ENCODE data around the gene ZDHHC22.

DNA sequence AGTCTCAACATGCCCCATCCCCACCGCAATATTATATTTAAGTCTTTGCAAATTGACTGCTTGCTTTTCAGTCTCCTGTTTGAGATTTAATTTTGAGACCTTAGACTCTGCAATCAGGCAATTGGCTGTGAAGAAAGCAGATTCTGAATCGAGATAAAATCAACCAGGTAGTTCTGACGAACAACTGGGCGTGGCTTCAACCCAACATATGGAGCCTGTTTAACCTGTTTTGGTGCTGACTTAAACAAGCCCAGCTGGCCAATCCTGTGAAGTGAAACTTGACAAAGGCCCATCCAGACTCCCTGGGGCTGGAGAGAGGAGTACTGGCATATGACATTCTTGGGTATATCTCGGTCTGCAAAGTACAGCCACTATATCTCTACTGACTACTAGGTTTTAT is 53.4 kb downstream of the ZDHHC22 start:
- no peak for TF ChIP-seq POLR2AphosphoS5 (IDR thresholded peaks at IDR 0.05; ENCODE audit: low read depth, low read length)
- TF ChIP-seq, protein P1, sequence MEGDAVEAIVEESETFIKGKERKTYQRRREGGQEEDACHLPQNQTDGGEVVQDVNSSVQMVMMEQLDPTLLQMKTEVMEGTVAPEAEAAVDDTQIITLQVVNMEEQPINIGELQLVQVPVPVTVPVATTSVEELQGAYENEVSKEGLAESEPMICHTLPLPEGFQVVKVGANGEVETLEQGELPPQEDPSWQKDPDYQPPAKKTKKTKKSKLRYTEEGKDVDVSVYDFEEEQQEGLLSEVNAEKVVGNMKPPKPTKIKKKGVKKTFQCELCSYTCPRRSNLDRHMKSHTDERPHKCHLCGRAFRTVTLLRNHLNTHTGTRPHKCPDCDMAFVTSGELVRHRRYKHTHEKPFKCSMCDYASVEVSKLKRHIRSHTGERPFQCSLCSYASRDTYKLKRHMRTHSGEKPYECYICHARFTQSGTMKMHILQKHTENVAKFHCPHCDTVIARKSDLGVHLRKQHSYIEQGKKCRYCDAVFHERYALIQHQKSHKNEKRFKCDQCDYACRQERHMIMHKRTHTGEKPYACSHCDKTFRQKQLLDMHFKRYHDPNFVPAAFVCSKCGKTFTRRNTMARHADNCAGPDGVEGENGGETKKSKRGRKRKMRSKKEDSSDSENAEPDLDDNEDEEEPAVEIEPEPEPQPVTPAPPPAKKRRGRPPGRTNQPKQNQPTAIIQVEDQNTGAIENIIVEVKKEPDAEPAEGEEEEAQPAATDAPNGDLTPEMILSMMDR (IDR thresholded peaks at IDR 0.05), result no peak
- TF ChIP-seq, protein P2, sequence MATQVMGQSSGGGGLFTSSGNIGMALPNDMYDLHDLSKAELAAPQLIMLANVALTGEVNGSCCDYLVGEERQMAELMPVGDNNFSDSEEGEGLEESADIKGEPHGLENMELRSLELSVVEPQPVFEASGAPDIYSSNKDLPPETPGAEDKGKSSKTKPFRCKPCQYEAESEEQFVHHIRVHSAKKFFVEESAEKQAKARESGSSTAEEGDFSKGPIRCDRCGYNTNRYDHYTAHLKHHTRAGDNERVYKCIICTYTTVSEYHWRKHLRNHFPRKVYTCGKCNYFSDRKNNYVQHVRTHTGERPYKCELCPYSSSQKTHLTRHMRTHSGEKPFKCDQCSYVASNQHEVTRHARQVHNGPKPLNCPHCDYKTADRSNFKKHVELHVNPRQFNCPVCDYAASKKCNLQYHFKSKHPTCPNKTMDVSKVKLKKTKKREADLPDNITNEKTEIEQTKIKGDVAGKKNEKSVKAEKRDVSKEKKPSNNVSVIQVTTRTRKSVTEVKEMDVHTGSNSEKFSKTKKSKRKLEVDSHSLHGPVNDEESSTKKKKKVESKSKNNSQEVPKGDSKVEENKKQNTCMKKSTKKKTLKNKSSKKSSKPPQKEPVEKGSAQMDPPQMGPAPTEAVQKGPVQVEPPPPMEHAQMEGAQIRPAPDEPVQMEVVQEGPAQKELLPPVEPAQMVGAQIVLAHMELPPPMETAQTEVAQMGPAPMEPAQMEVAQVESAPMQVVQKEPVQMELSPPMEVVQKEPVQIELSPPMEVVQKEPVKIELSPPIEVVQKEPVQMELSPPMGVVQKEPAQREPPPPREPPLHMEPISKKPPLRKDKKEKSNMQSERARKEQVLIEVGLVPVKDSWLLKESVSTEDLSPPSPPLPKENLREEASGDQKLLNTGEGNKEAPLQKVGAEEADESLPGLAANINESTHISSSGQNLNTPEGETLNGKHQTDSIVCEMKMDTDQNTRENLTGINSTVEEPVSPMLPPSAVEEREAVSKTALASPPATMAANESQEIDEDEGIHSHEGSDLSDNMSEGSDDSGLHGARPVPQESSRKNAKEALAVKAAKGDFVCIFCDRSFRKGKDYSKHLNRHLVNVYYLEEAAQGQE (IDR thresholded peaks at IDR 0.05; ENCODE audit: insufficient read depth in 1 of 2, low read depth in 2 of 2, low read length in 1 of 2), result no peak
